ENCODE results near the gene PLCL2.

DNA sequence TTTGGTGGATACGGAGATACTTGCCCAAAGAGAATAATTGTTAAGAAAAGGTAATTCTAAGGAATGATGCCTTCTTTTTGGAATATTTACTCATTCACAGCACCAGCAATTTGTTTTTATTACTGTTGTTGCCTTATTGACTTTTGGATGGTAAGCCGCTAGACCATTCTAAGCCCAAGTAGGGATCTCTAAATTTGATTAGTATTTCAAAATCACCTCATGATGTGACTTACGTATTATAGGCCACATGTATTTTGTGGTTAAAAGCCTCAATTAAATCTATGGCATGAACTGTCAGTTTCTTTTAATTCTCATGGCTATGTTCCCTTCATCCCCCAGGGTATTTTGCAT, 94.1 kb downstream of the PLCL2 start:
- TF ChIP-seq, protein P1, sequence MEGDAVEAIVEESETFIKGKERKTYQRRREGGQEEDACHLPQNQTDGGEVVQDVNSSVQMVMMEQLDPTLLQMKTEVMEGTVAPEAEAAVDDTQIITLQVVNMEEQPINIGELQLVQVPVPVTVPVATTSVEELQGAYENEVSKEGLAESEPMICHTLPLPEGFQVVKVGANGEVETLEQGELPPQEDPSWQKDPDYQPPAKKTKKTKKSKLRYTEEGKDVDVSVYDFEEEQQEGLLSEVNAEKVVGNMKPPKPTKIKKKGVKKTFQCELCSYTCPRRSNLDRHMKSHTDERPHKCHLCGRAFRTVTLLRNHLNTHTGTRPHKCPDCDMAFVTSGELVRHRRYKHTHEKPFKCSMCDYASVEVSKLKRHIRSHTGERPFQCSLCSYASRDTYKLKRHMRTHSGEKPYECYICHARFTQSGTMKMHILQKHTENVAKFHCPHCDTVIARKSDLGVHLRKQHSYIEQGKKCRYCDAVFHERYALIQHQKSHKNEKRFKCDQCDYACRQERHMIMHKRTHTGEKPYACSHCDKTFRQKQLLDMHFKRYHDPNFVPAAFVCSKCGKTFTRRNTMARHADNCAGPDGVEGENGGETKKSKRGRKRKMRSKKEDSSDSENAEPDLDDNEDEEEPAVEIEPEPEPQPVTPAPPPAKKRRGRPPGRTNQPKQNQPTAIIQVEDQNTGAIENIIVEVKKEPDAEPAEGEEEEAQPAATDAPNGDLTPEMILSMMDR (IDR thresholded peaks at IDR 0.05; ENCODE audit: low read depth, low read length), result no peak
- no peak for TF ChIP-seq POLR2A (IDR thresholded peaks at IDR 0.05; ENCODE audit: extremely low read depth, insufficient read length)
- no peak for TF ChIP-seq MYC (IDR thresholded peaks at IDR 0.05; ENCODE audit: low read depth, low read length)
- TF ChIP-seq MAX (IDR thresholded peaks at IDR 0.05; ENCODE audit: low read depth, low read length), result no peak

All from NB4 (cell line).